HepG2 (cell line): Measurements from ENCODE around the gene PGM3. TPM values are rescaled to one million over a fixed set of nuclear protein-coding genes. Genes with fewer than 3 reads are reported as not detected.

Source experiments
- ATAC-seq: fragments of 200-7000 bp; cut with Tn5 transposase; 3 replicates; pipeline ENCODE4 v1.9.1; 2020; ENCODE audit warnings: mild to moderate bottlenecking, moderate library complexity
- BruUV-seq: library from RNA; stranded (reverse); fragments of 400-500 nt; replicated peaks from 2 replicates; lab custom pipeline; 2021; lab: Mats Ljungman, UMichigan
- CTCF ChIA-PET: fragments of 300-600 bp; formaldehyde crosslinking; extraction: SDS; loops from one replicate; lab custom pipeline; 2021; ENCODE audit warnings: low total read pairs, inconsistent platforms, low intra/inter-chr PET ratio; lab: Yijun Ruan, JAX
- POLR2A ChIA-PET: fragments of 350-600 bp; sonication (Branson Sonifier 250); formaldehyde crosslinking; loops from one replicate; lab custom pipeline; 2020; ENCODE audit warnings: antibody characterized with exemption, inconsistent platforms; lab: Yijun Ruan, JAX
- DNase-seq: peaks from one replicate; pipeline ENCODE4 v3.0.0-alpha.2; 2015; ENCODE audit warnings: low spot score
- FAIRE-seq: peaks from 3 replicates; lab custom pipeline; 2011; peaks lifted over from hg19 to GRCh38; lab: Jason Lieb, UNC
- H2AFZ ChIP-seq: one replicate; pipeline ENCODE4 v1.6.1; 2011; ENCODE audit warnings: low read length, inconsistent platforms
- H3K27ac ChIP-seq: fragments of 300-600 bp; 3 replicates; pipeline ENCODE4 v1.8.0; 2011; ENCODE audit warnings: mixed run types, mild to moderate bottlenecking, mixed read lengths, low read length, inconsistent platforms; ENCODE audit not compliant: insufficient read depth; ENCODE audit errors: extremely low read length
- H3K27me3 ChIP-seq, 2 experiments: fragments of 200-600 bp in 1 of 2; 2 replicates in 1 of 2; 3 replicates in 1 of 2; pipeline versions ENCODE4 v1.6.0 to v1.8.0; 2011; ENCODE audit warnings: low read length in 2 of 2, mild to moderate bottlenecking in 2 of 2, moderate library complexity in 2 of 2, inconsistent platforms in 1 of 2; ENCODE audit not compliant: insufficient read depth in 2 of 2, control insufficient read depth in 1 of 2
- H3K36me3 ChIP-seq, 2 experiments: fragments of 200-600 bp in 1 of 2; replicated peaks in 1 of 2; 2 replicates in 1 of 2; 3 replicates in 1 of 2; pipeline versions ENCODE4 v1.5.1 to v1.8.0; 2011; ENCODE audit warnings: low read length in 2 of 2, inconsistent platforms in 1 of 2; ENCODE audit not compliant: insufficient read depth in 2 of 2, control insufficient read depth in 1 of 2
- H3K4me1 ChIP-seq: 2 replicates; pipeline ENCODE4 v1.5.1; 2012; ENCODE audit warnings: low read length, inconsistent platforms; ENCODE audit not compliant: insufficient read depth
- H3K4me2 ChIP-seq: 2 replicates; pipeline ENCODE4 v1.6.0; 2011; ENCODE audit warnings: low read depth, low read length, inconsistent platforms
- H3K4me3 ChIP-seq, 3 experiments: fragments of 200-600 bp in 1 of 3; sonication (generic), shearing (Covaris generic) in 1 of 3; replicated peaks in 1 of 3; 2 replicates each; pipeline ENCODE4 v1.5.1; 2011 to 2016; ENCODE audit warnings: low read length in 3 of 3, inconsistent platforms in 2 of 3, low read depth in 2 of 3, mild to moderate bottlenecking in 2 of 3, control low read depth in 1 of 3, mixed read lengths in 1 of 3; ENCODE audit not compliant: insufficient read depth in 1 of 3
- H3K79me2 ChIP-seq: one replicate; pipeline ENCODE4 v1.6.1; 2011; ENCODE audit warnings: low read length, inconsistent platforms; ENCODE audit not compliant: insufficient read depth
- H3K9ac ChIP-seq: 2 replicates; pipeline ENCODE4 v1.6.0; 2011; ENCODE audit warnings: mild to moderate bottlenecking, low read depth, low read length, inconsistent platforms; ENCODE audit not compliant: insufficient read depth
- H3K9me3 ChIP-seq: 2 replicates; pipeline ENCODE4 v1.5.1; 2012; ENCODE audit warnings: mild to moderate bottlenecking, low read length
- H4K20me1 ChIP-seq: 2 replicates; pipeline ENCODE4 v1.6.0; 2011; ENCODE audit warnings: inconsistent platforms, mild to moderate bottlenecking, low read length, moderate library complexity; ENCODE audit not compliant: insufficient read depth
- BRD4 ChIP-seq: sonication (generic); formaldehyde crosslinking; IDR thresholded peaks from 2 replicates; pipeline ENCODE4 v1.4.0; 2020; ENCODE audit warnings: missing genetic modification reagents
- CBX2 ChIP-seq, 2 experiments: fragments of 200-600 bp in 1 of 2; sonication (generic); formaldehyde crosslinking in 1 of 2; IDR thresholded peaks; 2 replicates each; pipeline versions ENCODE4 v1.7.0 to v1.8.1; 2018 to 2022; ENCODE audit warnings: low read depth in 2 of 2, low read length in 1 of 2, mild to moderate bottlenecking in 1 of 2, missing genetic modification reagents in 1 of 2
- CENPBD1 ChIP-seq: sonication (generic); formaldehyde crosslinking; IDR thresholded peaks from 2 replicates; pipeline ENCODE4 v1.8.0; 2022; ENCODE audit warnings: missing genetic modification reagents, low read depth, mild to moderate bottlenecking, borderline replicate concordance
- FOXA1 ChIP-seq, 2 experiments: fragments of 450-650 bp in 1 of 2; sonication (generic) in 1 of 2; formaldehyde crosslinking in 1 of 2; IDR thresholded peaks; 2 replicates each; pipeline versions ENCODE4 v1.4.0 to v1.6.1; 2016 to 2020; ENCODE audit warnings: missing genetic modification reagents in 1 of 2
- HMG20A ChIP-seq: IDR thresholded peaks from 2 replicates; pipeline ENCODE4 v1.6.1; 2016; ENCODE audit warnings: borderline replicate concordance
- MNT ChIP-seq: fragments of 450-650 bp; IDR thresholded peaks from 2 replicates; pipeline ENCODE4 v1.6.1; 2016
- NONO ChIP-seq, 2 experiments: fragments of 450-650 bp in 1 of 2; sonication (generic) in 1 of 2; formaldehyde crosslinking in 1 of 2; IDR thresholded peaks in 1 of 2; conservative IDR thresholded peaks in 1 of 2; 2 replicates each; pipeline versions ENCODE4 v1.6.1 to v1.8.0; 2017 to 2022; ENCODE audit warnings: mild to moderate bottlenecking in 1 of 2, missing genetic modification reagents in 1 of 2, moderate library complexity in 1 of 2
- TGIF2 ChIP-seq: IDR thresholded peaks from 2 replicates; pipeline ENCODE4 v1.6.1; 2016; ENCODE audit warnings: control low read depth, missing compliant biosample characterization
- YEATS4 ChIP-seq: sonication (generic); formaldehyde crosslinking; IDR thresholded peaks from 2 replicates; pipeline ENCODE4 v1.4.0; 2020; ENCODE audit warnings: missing genetic modification reagents, borderline replicate concordance
- ZBTB33 ChIP-seq: sonication (generic); formaldehyde crosslinking; IDR thresholded peaks from 2 replicates; pipeline ENCODE4 v1.4.0; 2020; ENCODE audit warnings: missing genetic modification reagents
- ZBTB42 ChIP-seq: sonication (generic); formaldehyde crosslinking; IDR thresholded peaks from 2 replicates; pipeline ENCODE4 v1.5.0; 2020; ENCODE audit warnings: mild to moderate bottlenecking, missing genetic modification reagents
- ZNF24 ChIP-seq: fragments of 450-650 bp; IDR thresholded peaks from 2 replicates; pipeline ENCODE4 v1.6.1; 2017; ENCODE audit warnings: antibody characterized with exemption, mild to moderate bottlenecking
- ZNF691 ChIP-seq: sonication (generic); formaldehyde crosslinking; IDR thresholded peaks from 2 replicates; pipeline ENCODE4 v1.4.0; 2020; ENCODE audit warnings: missing genetic modification reagents, low read depth, mild to moderate bottlenecking, borderline replicate concordance
- ZNF747 ChIP-seq: sonication (generic); formaldehyde crosslinking; IDR thresholded peaks from 2 replicates; pipeline ENCODE4 v1.8.1; 2023; ENCODE audit warnings: missing genetic modification reagents, mild to moderate bottlenecking, borderline replicate concordance
- ZNF841 ChIP-seq: sonication (generic); formaldehyde crosslinking; IDR thresholded peaks from 2 replicates; pipeline ENCODE4 v1.8.1; 2023; ENCODE audit warnings: missing genetic modification reagents, borderline replicate concordance
- ZZZ3 ChIP-seq: sonication (generic); formaldehyde crosslinking; IDR thresholded peaks from 2 replicates; pipeline ENCODE4 v1.4.0; 2020; ENCODE audit warnings: missing genetic modification reagents, mild to moderate bottlenecking, borderline replicate concordance
- in situ Hi-C: cut with HindIII; loops from 2 replicates; pipeline ENCODE4 v1.10.0; 2017; ENCODE audit warnings: low pct_unique_long_range_greater_than_20kb; ENCODE audit not compliant: extremely low pct_ligation_motif_present
- intact Hi-C: fragments of 100-400 bp; cut with micrococcal nuclease; formaldehyde crosslinking; loops from one replicate; pipeline ENCODE4 v1.10.0; 2022; ENCODE audit not compliant: unreplicated experiment
- polyA plus RNA-seq, 8 experiments: library from polyadenylated mRNA; depleted of rRNA in 3 of 8; stranded (reverse) in 7 of 8; unstranded in 1 of 8; fragments of >200 nt; fragmentation: Illumina TruSeq in 4 of 8; extraction: Trizol in 4 of 8; gene quantifications; 2 replicates each; pipeline versions ENCODE4 v1.2.1 to v1.2.3, GENCODE V29; 2011 to 2016; ENCODE audit warnings: low read depth in 4 of 8, missing spikeins in 1 of 8, mixed read lengths in 1 of 8; ENCODE audit not compliant: insufficient read depth in 1 of 8
- total RNA-seq, 5 experiments: library from RNA; depleted of rRNA; stranded (reverse); fragments of >200 nt; fragmentation: Illumina TruSeq; extraction: Trizol; gene quantifications; 2 replicates each; pipeline ENCODE4 v1.2.3, GENCODE V29; 2016; ENCODE audit warnings: low read depth in 1 of 5
- TF ChIP-seq, protein P1 (sequence below): sonication (generic); formaldehyde crosslinking; IDR thresholded peaks from 2 replicates; pipeline ENCODE4 v1.5.1; 2020; ENCODE audit warnings: missing genetic modification reagents, mild to moderate bottlenecking, borderline replicate concordance
- TF ChIP-seq, protein P2 (sequence below): sonication (generic); formaldehyde crosslinking; IDR thresholded peaks from 2 replicates; pipeline ENCODE4 v1.5.0; 2020; ENCODE audit warnings: missing genetic modification reagents

Gene PGM3
- total and polyA plus RNA-seq, 2 of the 13 experiments (the other 11 are each of a cell fraction or from before 2014, with no cell fraction given): 72.5 to 163 TPM

- TF ChIP-seq MNT (no peak), BRD4 (CRISPR knock-in tag) (no peak), ZBTB42 (CRISPR knock-in tag) (no peak), ZNF24 (no peak), ZNF841 (CRISPR knock-in tag) (no peak), CBX2 (IDR thresholded peaks at IDR 0.05; ENCODE audit: low read depth, low read length) (no peak), CBX2 (CRISPR knock-in tag; IDR thresholded peaks at IDR 0.05; ENCODE audit: low read depth) (no peak), YEATS4 (CRISPR knock-in tag) (no peak), ZBTB33 (CRISPR knock-in tag) (no peak), ZNF747 (no peak)
These were observed 66.8 kb downstream of the PGM3 start (continued) for GRCh38 chr6:83126223-83126622.

DNA sequence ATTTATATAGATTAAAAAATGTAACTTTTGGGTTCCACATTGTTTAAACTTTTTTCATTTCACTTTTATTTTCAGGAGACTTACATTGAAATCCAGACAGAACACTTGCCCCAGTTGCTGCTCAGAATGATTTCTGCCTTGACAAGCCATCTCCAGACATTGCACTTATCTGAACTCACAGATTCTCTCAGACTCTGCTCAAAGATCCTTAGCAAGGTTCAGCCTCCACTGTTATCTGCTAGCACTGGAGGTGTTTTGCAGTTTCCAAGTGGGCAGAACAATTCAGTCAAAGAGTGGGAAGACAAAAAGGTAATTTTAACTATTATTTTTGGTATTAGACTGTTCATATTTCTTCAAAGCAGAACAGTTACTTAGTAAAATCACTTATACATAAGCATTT, 67.6 kb downstream of the PGM3 start:
- ATAC-seq: no peak
- POLR2A ChIA-PET: no interaction called here
- no peak overlapping the region for H3K4me2 ChIP-seq
- no peak overlapping the region for H3K27ac ChIP-seq
- FAIRE-seq: no peak
- no peaks in the 10 kb centered on the region for H3K9me3 ChIP-seq
- DNase-seq: no peak
- BruUV-seq: no TSS peak
- H4K20me1 ChIP-seq: no peaks in the 10 kb centered on the region
- in situ Hi-C loops: no loop called here
- no peak overlapping the region for H3K9ac ChIP-seq
- H3K4me3 ChIP-seq: no peak overlapping the region
- intact Hi-C loops: no loop called here
- no peak overlapping the region for H2AFZ ChIP-seq
- peaks cover 5 to 25% of the 10 kb centered on the region in 2 experiments for H3K36me3 ChIP-seq
- no peaks in the 10 kb centered on the region for H3K4me1 ChIP-seq
- CTCF ChIA-PET: no interaction called here
- no peaks in the 10 kb centered on the region for H3K27me3 ChIP-seq
- no peaks in the 10 kb centered on the region for H3K79me2 ChIP-seq
- TF ChIP-seq CENPBD1 (CRISPR knock-in tag) (no peak), NONO (IDR thresholded peaks at IDR 0.05) (no peak), NONO (CRISPR knock-in tag; conservative IDR thresholded peaks at IDR 0.05) (no peak), TGIF2 (CRISPR knock-in tag) (no peak), FOXA1 (IDR thresholded peaks at IDR 0.05) (no peak), FOXA1 (CRISPR knock-in tag; IDR thresholded peaks at IDR 0.05) (no peak), ZZZ3 (no peak), HMG20A (no peak), ZNF691 (CRISPR knock-in tag) (no peak)
- TF ChIP-seq, protein P1, sequence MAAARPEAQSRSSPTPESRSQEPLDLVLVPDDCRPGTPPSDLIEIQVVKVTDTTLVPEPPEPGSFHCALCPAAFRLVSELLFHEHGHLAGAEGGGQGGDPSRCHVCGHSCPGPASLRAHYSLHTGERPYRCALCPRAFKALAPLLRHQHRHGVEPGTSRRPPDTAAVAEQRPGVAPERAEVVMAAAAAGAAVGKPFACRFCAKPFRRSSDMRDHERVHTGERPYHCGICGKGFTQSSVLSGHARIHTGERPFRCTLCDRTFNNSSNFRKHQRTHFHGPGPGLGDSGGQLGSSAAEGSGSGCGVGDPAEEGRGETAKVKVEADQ (CRISPR knock-in tag): no peak
- TF ChIP-seq, protein P2, sequence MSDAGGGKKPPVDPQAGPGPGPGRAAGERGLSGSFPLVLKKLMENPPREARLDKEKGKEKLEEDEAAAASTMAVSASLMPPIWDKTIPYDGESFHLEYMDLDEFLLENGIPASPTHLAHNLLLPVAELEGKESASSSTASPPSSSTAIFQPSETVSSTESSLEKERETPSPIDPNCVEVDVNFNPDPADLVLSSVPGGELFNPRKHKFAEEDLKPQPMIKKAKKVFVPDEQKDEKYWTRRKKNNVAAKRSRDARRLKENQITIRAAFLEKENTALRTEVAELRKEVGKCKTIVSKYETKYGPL (CRISPR knock-in tag): no peak
